SK-N-SH treated with all-trans-retinoic acid at 6 μM for 48 hours (cell line): ENCODE measurements around the gene CPSF4L.

Source experiments
- ATAC-seq: fragments of 200-7000 bp; cut with Tn5 transposase; 3 replicates; pipeline ENCODE4 v1.9.1; 2020; ENCODE audit warnings: mild to moderate bottlenecking, moderate library complexity
- ARNTL ChIP-seq: fragments of 450-650 bp; formaldehyde crosslinking; IDR thresholded peaks from 2 replicates; pipeline ENCODE4 v1.5.0; 2020; ENCODE audit warnings: low read depth, mild to moderate bottlenecking, moderate library complexity, borderline replicate concordance
- BACH2 ChIP-seq: fragments of 250-450 bp; sonication (Bioruptor Pico); IDR thresholded peaks from 2 replicates; pipeline ENCODE4 v1.9.0; 2021; ENCODE audit warnings: mild to moderate bottlenecking, borderline replicate concordance
- CREB5 ChIP-seq: fragments of 250-450 bp; sonication (Bioruptor Pico); IDR thresholded peaks from 2 replicates; pipeline ENCODE4 v1.5.1; 2020; ENCODE audit warnings: low read depth, mild to moderate bottlenecking, moderate library complexity
- CSDC2 ChIP-seq: fragments of 250-450 bp; sonication (Bioruptor Pico); IDR thresholded peaks from 2 replicates; pipeline ENCODE4 v1.5.0; 2020; ENCODE audit warnings: mild to moderate bottlenecking, moderate library complexity
- ESRRG ChIP-seq: fragments of 250-450 bp; sonication (Bioruptor Pico); IDR thresholded peaks from 2 replicates; pipeline ENCODE4 v1.6.1; 2021; ENCODE audit warnings: mild to moderate bottlenecking
- GLIS3 ChIP-seq: fragments of 250-450 bp; sonication (Bioruptor Pico); IDR thresholded peaks from 2 replicates; pipeline ENCODE4 v1.5.0; 2020; ENCODE audit warnings: mild to moderate bottlenecking, moderate library complexity
- OSR1 ChIP-seq: fragments of 250-450 bp; sonication (Bioruptor Pico); IDR thresholded peaks from 2 replicates; pipeline ENCODE4 v1.8.0; 2022; ENCODE audit warnings: moderate library complexity, mild to moderate bottlenecking, inconsistent platforms
- PATZ1 ChIP-seq: fragments of 250-450 bp; sonication (Bioruptor Pico); IDR thresholded peaks from 2 replicates; pipeline ENCODE4 v1.8.0; 2020; ENCODE audit warnings: mild to moderate bottlenecking, moderate library complexity, borderline replicate concordance
- PPARA ChIP-seq: fragments of 250-450 bp; sonication (Bioruptor Pico); IDR thresholded peaks from 2 replicates; pipeline ENCODE4 v1.5.0; 2020; ENCODE audit warnings: mild to moderate bottlenecking, borderline replicate concordance
- SNAI2 ChIP-seq: fragments of 250-450 bp; sonication (Bioruptor Pico); IDR thresholded peaks from 2 replicates; pipeline ENCODE4 v1.5.0; 2020; ENCODE audit warnings: mild to moderate bottlenecking, moderate library complexity
- TCF4 ChIP-seq: fragments of 250-450 bp; sonication (Bioruptor Pico); IDR thresholded peaks from 2 replicates; pipeline ENCODE4 v1.8.0; 2021; ENCODE audit warnings: mild to moderate bottlenecking, moderate library complexity, borderline replicate concordance
- TOX ChIP-seq: fragments of 250-450 bp; sonication (Bioruptor Pico); IDR thresholded peaks from 2 replicates; pipeline ENCODE4 v1.8.0; 2021; ENCODE audit warnings: mild to moderate bottlenecking, moderate library complexity, borderline replicate concordance
- ZC3H10 ChIP-seq: fragments of 250-450 bp; sonication (Bioruptor Pico); IDR thresholded peaks from 2 replicates; pipeline ENCODE4 v1.5.1; 2021; ENCODE audit warnings: mild to moderate bottlenecking, moderate library complexity
- ZFP3 ChIP-seq: fragments of 250-450 bp; sonication (Bioruptor Pico); IDR thresholded peaks from 2 replicates; pipeline ENCODE4 v1.5.0; 2020; ENCODE audit warnings: mild to moderate bottlenecking, moderate library complexity
- ZFP30 ChIP-seq: fragments of 450-650 bp; formaldehyde crosslinking; IDR thresholded peaks from 2 replicates; pipeline ENCODE4 v1.5.0; 2022; ENCODE audit warnings: mild to moderate bottlenecking, moderate library complexity
- ZNF565 ChIP-seq: fragments of 450-650 bp; formaldehyde crosslinking; conservative IDR thresholded peaks from 2 replicates; pipeline ENCODE4 v1.5.0; 2020; ENCODE audit warnings: low read depth, mild to moderate bottlenecking, moderate library complexity
- ZNF70 ChIP-seq: fragments of 450-650 bp; formaldehyde crosslinking; IDR thresholded peaks from 2 replicates; pipeline ENCODE4 v1.5.0; 2020; ENCODE audit warnings: mild to moderate bottlenecking, moderate library complexity
- ZNF8 ChIP-seq: fragments of 450-650 bp; formaldehyde crosslinking; IDR thresholded peaks from 2 replicates; pipeline ENCODE4 v1.5.0; 2020; ENCODE audit warnings: mild to moderate bottlenecking, moderate library complexity
- TF ChIP-seq, protein P1 (sequence below): fragments of 250-450 bp; sonication (Bioruptor Pico); IDR thresholded peaks from 2 replicates; pipeline ENCODE4 v1.5.0; 2020; ENCODE audit warnings: mild to moderate bottlenecking, moderate library complexity
- TF ChIP-seq, protein P2 (sequence below): fragments of 250-450 bp; sonication (Bioruptor Pico); IDR thresholded peaks from 2 replicates; pipeline ENCODE4 v1.8.0; 2021; ENCODE audit warnings: low read depth, mild to moderate bottlenecking, moderate library complexity, borderline replicate concordance
- TF ChIP-seq, protein P3 (sequence below): fragments of 250-450 bp; sonication (Bioruptor Pico); IDR thresholded peaks from 2 replicates; pipeline ENCODE4 v1.5.1; 2021; ENCODE audit warnings: mild to moderate bottlenecking, moderate library complexity

CPSF4L gene

GRCh38 chr17:73208139-73208827, 53.4 kb downstream of the CPSF4L start:
- TF ChIP-seq CREB5 (CRISPR knock-in tag): no peak
- TF ChIP-seq, protein P1, sequence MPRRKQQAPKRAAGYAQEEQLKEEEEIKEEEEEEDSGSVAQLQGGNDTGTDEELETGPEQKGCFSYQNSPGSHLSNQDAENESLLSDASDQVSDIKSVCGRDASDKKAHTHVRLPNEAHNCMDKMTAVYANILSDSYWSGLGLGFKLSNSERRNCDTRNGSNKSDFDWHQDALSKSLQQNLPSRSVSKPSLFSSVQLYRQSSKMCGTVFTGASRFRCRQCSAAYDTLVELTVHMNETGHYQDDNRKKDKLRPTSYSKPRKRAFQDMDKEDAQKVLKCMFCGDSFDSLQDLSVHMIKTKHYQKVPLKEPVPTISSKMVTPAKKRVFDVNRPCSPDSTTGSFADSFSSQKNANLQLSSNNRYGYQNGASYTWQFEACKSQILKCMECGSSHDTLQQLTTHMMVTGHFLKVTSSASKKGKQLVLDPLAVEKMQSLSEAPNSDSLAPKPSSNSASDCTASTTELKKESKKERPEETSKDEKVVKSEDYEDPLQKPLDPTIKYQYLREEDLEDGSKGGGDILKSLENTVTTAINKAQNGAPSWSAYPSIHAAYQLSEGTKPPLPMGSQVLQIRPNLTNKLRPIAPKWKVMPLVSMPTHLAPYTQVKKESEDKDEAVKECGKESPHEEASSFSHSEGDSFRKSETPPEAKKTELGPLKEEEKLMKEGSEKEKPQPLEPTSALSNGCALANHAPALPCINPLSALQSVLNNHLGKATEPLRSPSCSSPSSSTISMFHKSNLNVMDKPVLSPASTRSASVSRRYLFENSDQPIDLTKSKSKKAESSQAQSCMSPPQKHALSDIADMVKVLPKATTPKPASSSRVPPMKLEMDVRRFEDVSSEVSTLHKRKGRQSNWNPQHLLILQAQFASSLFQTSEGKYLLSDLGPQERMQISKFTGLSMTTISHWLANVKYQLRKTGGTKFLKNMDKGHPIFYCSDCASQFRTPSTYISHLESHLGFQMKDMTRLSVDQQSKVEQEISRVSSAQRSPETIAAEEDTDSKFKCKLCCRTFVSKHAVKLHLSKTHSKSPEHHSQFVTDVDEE (CRISPR knock-in tag): no peak
- TF ChIP-seq BACH2 (CRISPR knock-in tag): no peak
- TF ChIP-seq, protein P2, sequence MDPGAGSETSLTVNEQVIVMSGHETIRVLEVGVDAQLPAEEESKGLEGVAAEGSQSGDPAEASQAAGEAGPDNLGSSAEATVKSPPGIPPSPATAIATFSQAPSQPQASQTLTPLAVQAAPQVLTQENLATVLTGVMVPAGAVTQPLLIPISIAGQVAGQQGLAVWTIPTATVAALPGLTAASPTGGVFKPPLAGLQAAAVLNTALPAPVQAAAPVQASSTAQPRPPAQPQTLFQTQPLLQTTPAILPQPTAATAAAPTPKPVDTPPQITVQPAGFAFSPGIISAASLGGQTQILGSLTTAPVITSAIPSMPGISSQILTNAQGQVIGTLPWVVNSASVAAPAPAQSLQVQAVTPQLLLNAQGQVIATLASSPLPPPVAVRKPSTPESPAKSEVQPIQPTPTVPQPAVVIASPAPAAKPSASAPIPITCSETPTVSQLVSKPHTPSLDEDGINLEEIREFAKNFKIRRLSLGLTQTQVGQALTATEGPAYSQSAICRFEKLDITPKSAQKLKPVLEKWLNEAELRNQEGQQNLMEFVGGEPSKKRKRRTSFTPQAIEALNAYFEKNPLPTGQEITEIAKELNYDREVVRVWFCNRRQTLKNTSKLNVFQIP: no peak
- no peak for TF ChIP-seq CSDC2 (CRISPR knock-in tag)
- TF ChIP-seq, protein P3, sequence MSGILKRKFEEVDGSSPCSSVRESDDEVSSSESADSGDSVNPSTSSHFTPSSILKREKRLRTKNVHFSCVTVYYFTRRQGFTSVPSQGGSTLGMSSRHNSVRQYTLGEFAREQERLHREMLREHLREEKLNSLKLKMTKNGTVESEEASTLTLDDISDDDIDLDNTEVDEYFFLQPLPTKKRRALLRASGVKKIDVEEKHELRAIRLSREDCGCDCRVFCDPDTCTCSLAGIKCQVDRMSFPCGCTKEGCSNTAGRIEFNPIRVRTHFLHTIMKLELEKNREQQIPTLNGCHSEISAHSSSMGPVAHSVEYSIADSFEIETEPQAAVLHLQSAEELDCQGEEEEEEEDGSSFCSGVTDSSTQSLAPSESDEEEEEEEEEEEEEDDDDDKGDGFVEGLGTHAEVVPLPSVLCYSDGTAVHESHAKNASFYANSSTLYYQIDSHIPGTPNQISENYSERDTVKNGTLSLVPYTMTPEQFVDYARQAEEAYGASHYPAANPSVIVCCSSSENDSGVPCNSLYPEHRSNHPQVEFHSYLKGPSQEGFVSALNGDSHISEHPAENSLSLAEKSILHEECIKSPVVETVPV (CRISPR knock-in tag): no peak
- no peak for TF ChIP-seq ARNTL (CRISPR knock-in tag)
- no peak for TF ChIP-seq SNAI2 (CRISPR knock-in tag)
- TF ChIP-seq TOX: no peak
- TF ChIP-seq PATZ1: no peak
- no peak for TF ChIP-seq PPARA
- TF ChIP-seq, all 23 proteins: peak for 0
- no peak for ATAC-seq

DNA sequence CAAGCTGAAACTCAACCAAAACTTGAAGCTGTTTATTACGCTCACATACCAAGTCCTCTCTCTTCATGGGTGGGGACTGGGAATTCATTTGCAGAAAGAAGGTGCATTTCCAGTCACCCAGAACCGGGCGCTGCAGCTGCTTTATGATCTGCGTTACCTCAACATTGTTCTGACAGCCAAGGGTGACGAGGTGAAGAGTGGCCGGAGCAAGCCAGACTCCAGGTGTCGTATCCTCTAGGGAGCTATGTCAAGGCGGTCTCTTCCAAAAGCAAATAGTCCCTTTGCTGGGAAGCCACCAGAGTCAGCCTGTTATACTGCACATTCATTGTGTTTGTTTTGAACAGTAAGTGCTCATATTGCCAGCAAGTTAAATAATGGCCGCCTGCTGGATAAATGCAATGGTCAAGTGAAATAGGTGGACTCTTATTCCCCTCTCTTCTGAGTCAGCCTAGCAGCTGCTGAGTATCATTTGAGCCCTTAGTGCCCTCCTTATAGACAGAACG, 56.2 kb downstream of the CPSF4L start:
- TF ChIP-seq ZNF565 (CRISPR knock-in tag): no peak
- no peak for TF ChIP-seq PPARA
- TF ChIP-seq, protein P1 (CRISPR knock-in tag): no peak
- no peak for TF ChIP-seq ZFP30 (CRISPR knock-in tag)
- TF ChIP-seq TCF4 (CRISPR knock-in tag): no peak
- no peak for TF ChIP-seq OSR1 (CRISPR knock-in tag)
- no peak for TF ChIP-seq ZNF70
- no peak for TF ChIP-seq GLIS3
- no peak for TF ChIP-seq ZFP3 (CRISPR knock-in tag)
- no peak for TF ChIP-seq ESRRG (CRISPR knock-in tag)
- no peak for TF ChIP-seq ZC3H10
- TF ChIP-seq CREB5 (CRISPR knock-in tag): no peak
- no peak for TF ChIP-seq SNAI2 (CRISPR knock-in tag)
- no peak for TF ChIP-seq ZNF8
- TF ChIP-seq CSDC2 (CRISPR knock-in tag): no peak
- TF ChIP-seq, all 23 proteins: peak for 0
- no peak for ATAC-seq
